Measurements from ENCODE around the gene FTO. TPM values are rescaled to one million over a fixed set of nuclear protein-coding genes. Genes with fewer than 3 reads are reported as not detected.

FTO gene
- total RNA-seq, 2 donors from 2014 or later = 73.6 to 90.6 TPM

DNA sequence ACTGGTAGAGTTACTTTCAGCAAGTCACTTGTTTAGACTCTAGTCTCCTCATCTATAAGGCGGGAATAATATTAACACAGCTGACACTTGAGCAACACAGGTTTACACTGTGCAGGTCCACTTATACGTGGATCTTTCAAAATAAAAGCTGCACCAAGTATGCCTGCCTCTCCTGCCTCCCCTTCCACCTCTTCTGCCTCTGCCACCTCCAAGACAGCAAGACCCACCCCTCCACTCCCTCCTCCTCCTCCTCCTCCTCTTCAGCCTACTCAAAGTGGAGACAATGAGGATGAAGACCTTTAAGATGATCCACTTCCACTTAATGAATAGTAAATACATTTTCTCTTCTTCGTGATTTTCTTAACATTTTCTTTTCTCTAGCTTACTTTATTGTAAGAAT lies 285.6 kb downstream of the FTO start:
- no peaks in the 10 kb centered on the region for H3K9me3 ChIP-seq
- TF ChIP-seq, protein P1, sequence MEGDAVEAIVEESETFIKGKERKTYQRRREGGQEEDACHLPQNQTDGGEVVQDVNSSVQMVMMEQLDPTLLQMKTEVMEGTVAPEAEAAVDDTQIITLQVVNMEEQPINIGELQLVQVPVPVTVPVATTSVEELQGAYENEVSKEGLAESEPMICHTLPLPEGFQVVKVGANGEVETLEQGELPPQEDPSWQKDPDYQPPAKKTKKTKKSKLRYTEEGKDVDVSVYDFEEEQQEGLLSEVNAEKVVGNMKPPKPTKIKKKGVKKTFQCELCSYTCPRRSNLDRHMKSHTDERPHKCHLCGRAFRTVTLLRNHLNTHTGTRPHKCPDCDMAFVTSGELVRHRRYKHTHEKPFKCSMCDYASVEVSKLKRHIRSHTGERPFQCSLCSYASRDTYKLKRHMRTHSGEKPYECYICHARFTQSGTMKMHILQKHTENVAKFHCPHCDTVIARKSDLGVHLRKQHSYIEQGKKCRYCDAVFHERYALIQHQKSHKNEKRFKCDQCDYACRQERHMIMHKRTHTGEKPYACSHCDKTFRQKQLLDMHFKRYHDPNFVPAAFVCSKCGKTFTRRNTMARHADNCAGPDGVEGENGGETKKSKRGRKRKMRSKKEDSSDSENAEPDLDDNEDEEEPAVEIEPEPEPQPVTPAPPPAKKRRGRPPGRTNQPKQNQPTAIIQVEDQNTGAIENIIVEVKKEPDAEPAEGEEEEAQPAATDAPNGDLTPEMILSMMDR (IDR thresholded peaks at IDR 0.05) = no peak
- H3K4me1 ChIP-seq = no peaks in the 10 kb centered on the region
- no peaks in the 10 kb centered on the region for H3K36me3 ChIP-seq
- no peak overlapping the region for H3K4me3 ChIP-seq
- H3K27me3 ChIP-seq = no peaks in the 10 kb centered on the region
- H3K27ac ChIP-seq = no peak overlapping the region
- no peak for DNase-seq (ENCODE audit: low spot score)

DNA sequence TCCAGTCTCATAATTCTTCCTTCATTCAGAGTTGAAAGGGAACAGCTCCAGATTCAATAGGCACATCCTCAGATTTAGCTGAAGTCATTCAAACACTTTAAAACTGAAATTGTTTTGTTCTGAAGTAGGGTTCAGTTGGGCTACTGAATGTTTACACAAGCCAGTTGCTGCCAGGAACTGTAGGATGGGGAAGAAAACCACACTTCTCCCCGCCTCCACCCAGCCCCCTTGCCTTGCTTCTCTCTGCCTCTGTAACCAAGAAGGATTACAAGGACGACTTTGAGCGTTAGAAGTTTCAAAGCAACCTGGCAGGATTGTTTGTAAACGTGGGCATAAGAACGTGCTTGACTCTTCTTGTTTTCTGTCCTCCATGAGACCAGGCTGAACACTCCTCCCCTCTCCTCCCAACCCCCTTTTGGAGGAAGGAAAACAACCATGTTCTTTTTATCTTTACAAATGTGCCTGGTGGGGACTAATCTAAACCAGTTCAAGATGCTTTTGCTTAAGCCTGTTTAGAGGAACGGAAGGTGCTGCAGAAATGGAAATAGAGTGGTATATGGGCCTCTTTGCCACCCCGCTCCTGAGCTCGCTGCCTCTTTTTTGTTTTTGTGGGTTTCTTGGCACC lies 287.9 kb downstream of the FTO start:
- no peak overlapping the region for H3K27ac ChIP-seq
- DNase-seq (ENCODE audit: low spot score) = no peak
- TF ChIP-seq, protein P1 (IDR thresholded peaks at IDR 0.05) = no peak

DNA sequence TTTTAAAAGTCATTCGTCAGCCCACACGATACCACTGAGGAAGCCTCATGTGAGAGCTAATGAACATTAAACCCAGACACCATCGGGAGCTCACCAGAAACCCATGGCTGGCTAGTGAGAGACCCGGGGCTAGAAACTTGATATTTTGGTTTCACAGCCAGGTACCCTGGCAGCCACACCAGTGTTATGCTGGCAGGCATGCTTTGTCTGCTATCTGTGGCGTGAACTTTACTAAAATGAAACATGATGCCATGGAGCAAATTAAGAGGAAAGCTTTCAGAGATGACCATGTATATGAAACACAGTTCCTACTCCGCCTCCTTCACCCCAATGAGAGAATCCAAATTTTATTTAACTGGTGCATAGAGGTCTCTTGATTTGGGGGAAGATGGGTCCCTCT lies 291.4 kb downstream of the FTO start:
- no peaks in the 10 kb centered on the region for H3K9me3 ChIP-seq
- H3K27ac ChIP-seq = no peak overlapping the region
- H3K4me3 ChIP-seq = no peak overlapping the region
- H3K27me3 ChIP-seq = no peaks in the 10 kb centered on the region
- DNase-seq (ENCODE audit: low spot score) = no peak
- TF ChIP-seq, protein P1 (IDR thresholded peaks at IDR 0.05) = no peak
- H3K36me3 ChIP-seq = no peaks in the 10 kb centered on the region
- H3K4me1 ChIP-seq = peaks cover 0 to 5% of the 10 kb centered on the region in 2 donors

More for the DNA sequence above, 287.9 kb downstream of the FTO start:
- Histone ChIP-seq H3K27me3 (no peaks in the 10 kb centered on the region), H3K36me3 (no peaks in the 10 kb centered on the region), H3K4me1 (no peaks in the 10 kb centered on the region), H3K9me3 (no peaks in the 10 kb centered on the region), H3K4me3 (no peak overlapping the region)

DNA sequence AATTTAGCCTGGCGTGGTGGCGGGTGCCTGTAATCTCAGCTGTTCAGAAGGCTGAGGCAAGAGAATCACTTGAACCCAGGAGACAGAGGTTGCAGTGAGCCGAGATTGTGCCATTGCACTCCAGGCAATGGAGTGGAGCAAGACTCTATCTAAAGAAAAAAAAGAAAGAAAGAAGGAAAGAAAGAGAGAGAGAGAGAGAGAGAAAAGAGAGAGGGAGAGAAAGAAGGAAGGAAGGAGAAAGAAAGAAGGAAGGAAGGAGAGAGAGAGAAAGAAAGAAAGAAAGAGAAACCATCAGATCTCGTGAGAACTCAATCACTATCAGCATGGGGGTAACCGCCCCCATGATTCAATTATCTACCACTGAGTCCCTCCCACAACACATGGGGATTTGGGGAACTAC lies 293.0 kb downstream of the FTO start:
- Histone ChIP-seq H3K36me3 (no peaks in the 10 kb centered on the region), H3K27me3 (no peaks in the 10 kb centered on the region), H3K4me3 (no peak overlapping the region), H3K27ac (no peak overlapping the region), H3K9me3 (no peaks in the 10 kb centered on the region), H3K4me1 (peaks cover 0 to 5% of the 10 kb centered on the region in 2 donors)
- DNase-seq (ENCODE audit: low spot score) = no peak
- TF ChIP-seq, protein P1 (IDR thresholded peaks at IDR 0.05) = no peak

DNA sequence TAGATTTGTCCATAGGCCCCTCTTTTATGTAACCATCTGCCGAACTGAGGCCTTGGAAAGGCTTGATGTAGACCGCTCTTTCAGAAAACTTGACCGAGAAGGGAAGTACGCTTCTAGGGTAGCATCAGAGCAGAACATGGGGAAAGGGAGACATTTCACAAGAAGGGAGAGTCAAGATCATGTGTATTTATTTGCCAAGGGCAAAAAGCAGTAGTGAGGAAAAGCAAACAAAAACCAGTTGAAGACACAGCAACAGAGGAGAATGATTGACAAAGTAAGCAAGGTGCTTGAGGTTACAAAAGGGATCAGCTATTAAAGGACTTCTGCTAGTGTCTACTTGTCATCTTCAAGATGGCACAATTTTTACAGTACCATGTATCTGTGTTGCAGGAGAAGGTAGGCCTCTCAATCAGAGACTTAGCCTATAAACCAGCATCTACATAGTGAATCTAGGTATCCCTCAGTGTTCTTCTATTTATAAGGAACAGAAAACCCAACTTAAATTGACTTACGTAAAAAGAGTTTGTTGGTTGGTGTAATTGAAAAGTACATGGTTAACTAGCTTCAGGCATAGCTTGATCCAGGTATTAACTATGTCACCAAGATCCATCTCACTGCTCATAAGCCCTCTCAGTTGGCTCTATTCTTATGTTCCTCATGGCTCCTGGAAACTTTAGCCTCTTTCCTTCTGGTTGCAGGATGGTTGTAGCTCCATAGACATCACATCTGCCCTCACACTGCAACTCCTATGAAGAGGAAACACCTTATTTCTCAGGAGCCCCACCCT lies 294.3 kb downstream of the FTO start:
- Histone ChIP-seq H3K27ac (no peak overlapping the region), H3K9me3 (no peaks in the 10 kb centered on the region), H3K36me3 (no peaks in the 10 kb centered on the region), H3K4me1 (peaks cover 0 to 5% of the 10 kb centered on the region in 2 donors), H3K4me3 (no peak overlapping the region), H3K27me3 (no peaks in the 10 kb centered on the region)
- DNase-seq (ENCODE audit: low spot score) = no peak
- TF ChIP-seq, protein P1 (IDR thresholded peaks at IDR 0.05) = no peak

Data from right atrium auricular region (tissue), 2 donors.